SK-N-SH treated with all-trans-retinoic acid at 6 μM for 48 hours (cell line): ENCODE data around the gene RAPGEF5.

Experiments
- GLIS3 ChIP-seq: fragments of 250-450 bp; sonication (Bioruptor Pico); IDR thresholded peaks from 2 replicates; pipeline ENCODE4 v1.5.0; 2020; ENCODE audit warnings: mild to moderate bottlenecking, moderate library complexity
- RARB ChIP-seq: fragments of 250-450 bp; sonication (Bioruptor Pico); IDR thresholded peaks from 2 replicates; pipeline ENCODE4 v1.8.0; 2021; ENCODE audit warnings: mild to moderate bottlenecking, moderate library complexity

GRCh38 chr7:22123139-22123538 lies 233.8 kb downstream of the RAPGEF5 start:
- TF ChIP-seq GLIS3 (no peak), RARB (no peak)
